DOHH2 (cell line): ENCODE results near the gene IL32.

ENCODE experiments used
- CTCF ChIP-seq: fragments of 200-600 bp; sonication (generic); IDR thresholded peaks from one replicate; pipeline ENCODE4 v1.5.1; 2014; ENCODE audit warnings: antibody characterized with exemption, mild to moderate bottlenecking, low read depth, low read length; ENCODE audit not compliant: poor library complexity, severe bottlenecking
- EZH2phosphoT487 ChIP-seq: fragments of 200-600 bp; sonication (generic); IDR thresholded peaks from 2 replicates; pipeline ENCODE4 v1.6.1; 2017; ENCODE audit warnings: borderline replicate concordance, mild to moderate bottlenecking, antibody characterized with exemption, low read length, moderate library complexity, mixed read lengths

DNA sequence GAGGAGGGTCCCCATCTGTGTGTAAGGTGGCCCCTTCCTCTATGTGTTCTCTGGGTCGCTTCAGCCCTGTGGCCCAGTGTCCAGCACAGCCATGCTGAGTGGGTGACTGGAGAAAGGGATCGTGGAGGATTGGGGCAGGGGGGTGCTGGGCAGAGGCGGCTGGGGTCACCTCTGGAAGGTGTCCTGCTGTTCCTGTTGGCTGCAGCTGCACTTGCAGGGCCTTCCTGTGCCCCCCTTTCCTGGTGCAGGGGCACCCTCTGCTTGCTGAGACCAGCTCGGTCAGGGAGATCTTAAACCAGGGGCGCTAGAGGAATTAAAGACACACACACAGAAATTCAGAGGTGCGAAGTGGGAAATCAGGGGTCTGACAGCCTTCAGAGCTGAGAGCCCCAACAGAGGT, 11.1 kb downstream of the IL32 start:
- TF ChIP-seq CTCF (no peak), EZH2phosphoT487 (no peak)
